HG02852 (cell line): ENCODE data around the gene CLEC4A.
A peak's percentile ranks its signal among the peaks of the same experiment; 100 is the strongest.
"Not testable (repeated sequence)": the region's sequence is repeated elsewhere in the genome, so short reads cannot be mapped to it uniquely, and the experiment has no call there.

Experiments used
- ATAC-seq: cut with Tn5 transposase; IDR thresholded peaks from one replicate; pipeline ENCODE4 v1.9.1; 2021; ENCODE audit warnings: mild to moderate bottlenecking, moderate library complexity; ENCODE audit not compliant: unreplicated experiment

CLEC4A gene

DNA sequence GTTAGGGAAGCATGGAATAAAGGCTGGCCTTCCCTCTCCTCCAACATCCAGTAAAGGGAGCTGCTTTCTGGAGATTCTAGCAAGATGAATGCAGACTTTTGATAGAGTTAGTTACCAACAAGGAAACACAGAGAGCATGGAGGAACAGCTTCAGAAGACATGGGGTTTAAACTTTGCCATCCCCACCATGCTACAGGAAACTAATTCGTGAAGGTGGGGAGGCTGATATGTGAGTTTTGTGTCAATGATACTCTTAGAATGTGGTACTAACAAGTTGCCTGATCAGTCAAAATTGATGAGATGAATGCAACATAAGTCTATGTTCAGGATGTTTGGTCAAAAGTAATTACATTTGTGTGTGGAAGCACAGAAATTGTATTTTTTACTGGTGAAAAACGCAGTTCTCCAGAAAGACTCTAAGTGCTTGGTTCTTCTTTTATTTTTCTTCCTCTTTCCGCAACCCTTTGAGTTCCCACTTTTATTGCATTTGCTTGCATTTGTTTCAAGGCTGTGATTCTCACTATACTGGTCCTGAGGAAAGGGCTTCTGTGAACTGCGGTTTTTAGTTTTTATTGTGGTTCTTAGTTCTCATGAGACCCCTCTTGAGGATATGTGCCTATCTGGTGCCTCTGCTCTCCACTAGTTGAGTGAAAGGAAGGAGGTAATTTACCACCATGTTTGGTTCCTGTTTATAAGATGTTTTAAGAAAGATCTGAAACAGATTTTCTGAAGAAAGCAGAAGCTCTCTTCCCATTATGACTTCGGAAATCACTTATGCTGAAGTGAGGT, at the start of gene CLEC4A:
TSS of gene CLEC4A (plus strand) at position 494 of the 789 bp plus-strand sequence. CDS start at position 756, 262 bp downstream.
- ATAC-seq: no peak

DNA sequence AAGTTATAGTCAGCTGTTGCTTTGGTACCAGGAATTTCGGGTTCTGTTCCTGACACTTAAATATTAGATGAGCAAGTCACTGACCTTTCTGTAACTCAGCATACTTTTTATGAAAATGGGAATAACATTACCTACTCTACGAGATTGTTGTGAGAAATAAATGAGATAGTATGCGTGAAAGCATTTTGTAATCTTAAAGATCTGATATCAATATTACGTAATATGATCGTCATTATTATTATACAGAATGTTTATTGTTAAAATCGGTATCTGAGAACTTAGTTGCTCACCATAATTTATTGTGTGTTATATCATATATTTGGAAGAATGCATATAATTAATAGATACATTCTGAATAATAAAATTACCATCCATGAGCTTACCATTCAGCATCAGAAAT, 47.5 kb upstream of the CLEC4A start:
- no peak for ATAC-seq

DNA sequence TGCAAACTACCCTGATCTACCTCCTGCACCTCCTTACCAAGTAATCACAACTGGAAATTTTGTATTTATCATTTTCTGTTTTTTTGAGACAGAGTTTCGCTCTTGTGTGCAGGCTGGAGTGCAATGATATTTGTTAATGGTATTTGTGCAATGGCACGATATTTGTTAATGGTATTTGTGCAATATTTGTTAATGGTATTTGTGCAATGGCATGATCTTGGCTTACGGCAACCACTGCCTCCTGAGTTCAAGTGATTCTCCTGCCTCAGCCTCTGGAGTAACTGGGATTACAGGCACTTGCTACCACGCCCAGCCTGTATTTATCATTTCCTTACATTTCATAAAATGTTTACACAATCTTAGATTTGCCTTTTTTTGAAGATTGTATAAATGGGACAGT, 47.1 kb upstream of the CLEC4A start:
- no peak for ATAC-seq

DNA sequence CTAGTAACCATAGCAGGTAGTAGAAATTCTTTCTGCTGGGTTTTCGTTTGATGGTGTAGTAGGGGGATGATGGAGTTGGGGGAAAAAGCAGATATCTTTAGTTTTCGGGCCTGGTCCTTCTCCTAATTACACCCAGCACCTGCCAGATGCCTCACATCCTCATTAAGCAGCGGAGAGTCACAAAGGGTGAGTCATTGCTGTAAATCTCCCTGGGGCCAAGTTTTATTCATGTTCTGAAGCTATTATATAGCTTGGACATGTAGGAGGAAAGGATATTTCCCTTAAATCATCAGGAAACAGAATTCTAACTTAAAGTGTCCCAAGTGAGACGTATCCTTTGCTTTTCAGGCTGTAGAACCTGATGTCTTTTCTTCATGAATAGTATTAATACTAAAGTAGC, 46.2 kb upstream of the CLEC4A start:
- no peak for ATAC-seq

DNA sequence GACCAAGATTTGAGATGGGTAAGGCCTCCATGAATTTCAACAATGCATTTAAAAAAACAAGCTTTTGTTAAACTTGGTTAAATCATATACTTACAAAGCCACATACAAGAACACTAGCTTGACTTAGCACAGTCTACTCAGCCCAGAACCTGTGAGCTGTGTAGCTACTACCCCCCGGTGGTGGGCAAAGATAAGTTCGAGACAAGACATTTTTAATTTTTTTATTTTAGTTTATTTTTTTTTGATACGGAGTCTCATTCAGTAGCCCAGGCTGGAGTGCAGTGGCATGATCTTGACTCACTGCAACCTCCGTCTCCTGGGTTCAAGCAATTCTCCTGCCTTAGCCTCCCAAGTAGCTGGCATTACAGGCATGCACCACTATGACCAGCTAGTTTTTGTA, 45.0 kb upstream of the CLEC4A start:
- no peak for ATAC-seq

DNA sequence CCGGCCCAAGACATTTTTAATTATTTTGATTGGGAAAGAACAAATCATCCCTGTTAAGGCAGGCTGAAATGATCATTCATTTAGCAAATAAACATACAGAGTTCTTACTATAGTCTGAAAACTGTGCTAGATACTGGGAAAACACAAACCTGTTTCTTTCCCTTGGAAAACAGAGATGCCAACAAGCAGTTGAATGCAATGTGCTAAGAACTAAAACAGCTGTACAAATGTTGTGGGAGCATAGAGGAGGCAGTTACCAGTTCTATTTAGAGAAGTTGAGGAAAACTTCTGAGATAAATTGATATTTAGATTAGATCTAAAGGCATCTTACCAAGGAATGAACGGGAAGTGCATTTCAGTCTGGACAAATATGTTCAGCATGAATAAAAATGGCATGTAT, 44.5 kb upstream of the CLEC4A start:
- ATAC-seq: no peak

DNA sequence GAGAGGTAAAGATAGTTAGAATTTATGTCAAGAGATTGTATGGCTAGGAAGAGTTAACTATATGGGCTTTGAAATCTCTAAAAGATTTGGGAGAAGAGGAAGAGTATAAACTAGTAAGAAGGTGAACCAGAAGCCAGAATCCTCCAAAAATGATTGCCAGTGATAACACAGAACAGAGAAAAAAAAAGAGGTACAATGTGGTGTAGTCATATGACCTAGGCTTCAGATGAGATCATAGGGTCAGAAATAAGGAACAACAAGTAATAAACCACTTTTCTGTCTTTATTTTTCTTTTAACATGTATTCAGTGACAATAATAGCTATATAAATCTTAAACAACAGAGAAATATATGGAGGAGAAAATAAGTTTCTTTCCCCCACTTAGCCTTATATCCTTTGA, 43.3 kb upstream of the CLEC4A start:
- ATAC-seq: no peak

DNA sequence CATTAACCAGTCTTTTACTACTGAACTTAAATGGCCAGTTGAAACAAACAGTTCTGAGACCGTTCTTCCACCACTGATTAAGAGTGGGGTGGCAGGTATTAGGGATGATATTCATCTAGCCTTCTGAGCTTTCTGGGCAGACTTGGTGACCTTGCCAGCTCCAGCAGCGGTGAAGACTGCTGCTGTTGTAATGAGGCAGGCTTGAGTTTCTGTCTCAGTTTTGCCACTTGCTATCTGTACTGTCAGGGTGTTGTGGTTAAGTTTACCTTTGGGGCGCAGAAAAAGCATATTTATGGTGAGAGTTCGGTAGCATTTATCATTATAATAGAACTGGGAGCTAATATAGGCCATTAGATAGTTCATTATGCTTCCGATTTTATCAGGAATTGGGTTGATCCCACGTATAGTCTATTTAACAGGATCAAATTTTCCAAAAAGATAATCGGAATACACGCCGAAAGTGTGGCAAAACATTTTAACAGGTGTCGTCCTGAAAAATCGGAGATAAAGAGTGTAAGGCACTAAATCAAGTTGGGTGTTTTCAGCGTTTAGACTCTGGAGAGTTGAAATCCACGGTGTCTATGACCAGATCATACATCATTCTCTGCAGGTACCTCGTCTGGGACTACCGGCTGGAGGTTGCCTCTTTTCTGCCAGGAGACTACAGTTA, 42.0 kb upstream of the CLEC4A start:
- ATAC-seq: no peak

DNA sequence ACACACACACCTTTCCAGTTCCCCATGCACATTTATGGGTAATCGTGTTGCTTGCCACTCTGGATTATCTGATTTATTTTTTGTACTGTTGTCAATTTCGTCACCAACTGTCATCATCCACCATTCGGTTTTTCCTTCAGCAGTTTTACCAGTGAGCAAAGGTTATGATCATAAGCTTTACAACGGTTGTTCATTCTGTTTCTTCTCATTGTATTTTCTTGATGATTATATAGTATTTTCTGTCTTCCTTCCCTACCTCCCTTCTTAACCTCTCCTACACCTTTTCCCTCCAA, 40.7 kb upstream of the CLEC4A start:
- ATAC-seq: no peak

DNA sequence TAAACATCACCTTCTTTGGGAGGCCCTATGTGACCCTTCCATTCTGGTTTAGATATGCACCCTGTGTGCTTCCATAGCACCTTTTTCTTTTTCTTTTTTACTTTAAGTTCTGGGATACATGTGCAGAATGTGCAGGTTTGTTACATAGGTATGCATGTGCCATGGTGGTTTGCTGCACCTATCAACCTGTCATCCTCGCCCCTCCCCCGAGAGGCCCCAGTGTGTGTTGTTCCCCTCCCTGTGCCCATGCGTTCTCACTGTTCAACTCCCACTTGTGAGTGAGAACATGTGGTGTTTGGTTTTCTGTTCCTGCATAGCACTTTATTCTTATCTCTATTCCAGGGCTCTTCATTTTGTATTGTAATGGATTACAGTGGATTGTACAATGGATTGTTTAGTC, 39.1 kb upstream of the CLEC4A start:
- ATAC-seq: not testable (repeated sequence)

DNA sequence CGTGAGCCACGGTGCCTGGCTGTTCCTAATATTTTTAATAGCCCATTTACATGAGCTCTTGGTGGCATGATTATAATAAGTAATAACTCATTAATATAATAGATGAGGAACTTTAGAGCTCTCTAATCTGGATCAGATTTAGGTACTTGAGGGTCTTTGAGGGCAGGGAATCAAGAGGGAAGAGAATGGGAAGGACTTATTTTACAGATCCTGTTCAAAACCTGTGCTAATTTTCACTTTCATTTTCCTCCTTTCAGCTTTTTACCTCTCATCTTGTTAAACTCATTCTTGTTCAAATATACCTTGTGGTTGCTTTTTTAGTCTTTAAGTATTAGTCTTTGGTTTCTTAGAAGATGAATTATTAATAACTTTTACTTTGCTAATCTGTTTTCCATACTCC, 35.8 kb upstream of the CLEC4A start:
- no peak for ATAC-seq

DNA sequence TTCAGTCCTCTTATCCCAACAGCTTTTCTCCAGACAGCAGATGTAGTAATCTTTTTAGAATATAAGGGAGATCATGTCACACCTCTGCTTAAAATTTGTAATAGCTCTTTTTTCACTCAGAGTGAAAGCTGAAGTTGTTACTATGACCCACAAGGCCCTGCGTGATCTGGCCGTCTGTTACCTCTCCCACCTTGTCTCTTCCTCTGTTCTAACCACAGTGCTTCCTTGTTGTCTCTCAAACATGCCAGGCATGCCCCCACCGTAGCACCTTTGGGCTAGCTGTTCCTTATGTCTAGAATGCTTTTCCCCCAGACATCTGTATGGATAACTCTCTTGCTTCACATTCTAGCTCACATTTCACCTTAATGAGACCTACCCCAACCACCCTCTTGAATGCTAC, 34.8 kb upstream of the CLEC4A start:
- ATAC-seq: peak; percentile 62

DNA sequence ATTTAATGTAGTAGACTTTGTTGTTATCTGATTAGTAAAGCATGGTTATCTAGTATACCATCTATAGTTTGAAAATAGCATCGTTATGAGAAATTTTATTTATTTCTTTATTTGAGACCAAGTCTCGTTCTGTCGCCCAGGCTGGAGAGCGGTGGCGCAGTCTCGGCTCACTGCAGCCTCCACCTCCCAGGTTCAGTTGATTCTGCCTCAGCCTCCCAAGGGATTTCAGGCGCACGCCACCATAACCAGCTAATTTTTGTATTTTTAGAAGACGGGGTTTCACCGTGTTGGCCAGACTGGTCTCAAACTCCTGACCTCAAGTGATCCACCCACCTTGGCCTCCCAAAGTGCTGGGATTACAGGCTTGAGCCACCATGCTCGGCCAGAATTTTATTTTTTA, 34.1 kb upstream of the CLEC4A start:
- ATAC-seq: not testable (repeated sequence)

DNA sequence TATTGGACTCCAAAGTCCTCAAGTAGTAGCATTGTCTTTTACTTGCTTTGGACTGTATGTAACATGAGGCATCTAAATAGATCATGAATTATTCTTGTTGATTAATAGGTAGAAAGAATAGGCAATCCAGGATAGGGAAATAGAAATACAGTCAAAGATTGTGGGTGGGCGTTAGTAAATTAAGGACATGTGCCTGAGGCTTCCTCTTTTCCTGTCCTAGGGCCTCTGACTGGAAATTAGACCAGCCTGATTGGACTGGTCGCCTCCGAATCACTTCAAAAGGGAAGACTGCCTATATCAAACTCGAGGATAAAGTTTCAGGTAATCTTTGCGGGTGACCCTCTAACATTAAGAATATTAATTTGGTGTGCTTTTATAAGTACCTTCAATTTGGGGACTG, 33.7 kb upstream of the CLEC4A start:
- ATAC-seq: no peak

DNA sequence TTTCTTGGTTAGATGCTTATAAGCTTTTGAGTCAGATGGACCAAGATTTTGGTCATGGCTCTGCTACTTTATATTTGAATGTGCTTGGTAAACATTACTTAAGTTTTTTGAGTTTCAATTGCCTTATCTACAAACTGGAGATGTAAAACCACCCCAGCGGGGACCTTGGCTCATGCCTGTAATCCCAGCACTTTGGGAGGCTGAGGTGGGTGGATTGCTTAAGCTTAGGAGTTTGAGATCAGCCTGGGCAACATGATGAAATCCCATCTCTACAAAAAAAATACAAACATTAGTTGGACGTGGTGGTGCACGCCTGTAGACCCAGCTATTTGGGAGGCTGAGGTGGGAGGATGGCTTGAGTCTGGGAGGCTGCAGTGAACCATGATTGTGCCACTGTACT, 30.1 kb upstream of the CLEC4A start:
- no peak for ATAC-seq

DNA sequence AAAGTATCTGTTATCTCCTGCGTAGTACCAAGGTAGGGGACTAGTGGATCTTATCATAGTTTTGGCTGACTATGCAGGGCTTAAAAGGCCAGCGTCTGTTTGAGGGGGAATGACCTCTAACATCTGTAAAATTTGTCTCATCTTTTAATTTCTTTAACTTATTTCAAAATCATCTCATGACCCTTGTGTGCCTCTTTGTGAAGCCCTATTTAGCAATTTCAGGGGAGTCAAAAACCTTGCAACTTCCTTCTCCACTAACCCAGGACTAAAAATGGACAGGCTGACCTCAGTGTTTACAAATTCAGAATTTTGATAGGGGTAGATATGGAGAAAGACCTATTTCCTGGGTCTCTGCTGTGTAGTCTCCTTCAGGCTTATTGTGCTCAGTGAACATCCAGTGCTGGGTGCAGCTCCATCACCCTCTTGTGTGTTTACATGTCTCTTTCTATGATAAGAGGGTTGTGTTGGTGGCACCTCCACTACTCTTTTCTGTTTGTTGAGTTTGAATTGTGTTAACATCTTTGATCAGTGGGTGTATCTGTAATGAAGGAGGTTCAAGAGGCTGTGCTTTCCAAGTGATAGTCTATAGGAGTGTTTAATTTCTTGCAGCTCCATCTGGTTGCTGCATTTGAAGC, 27.0 kb upstream of the CLEC4A start:
- no peak for ATAC-seq

DNA sequence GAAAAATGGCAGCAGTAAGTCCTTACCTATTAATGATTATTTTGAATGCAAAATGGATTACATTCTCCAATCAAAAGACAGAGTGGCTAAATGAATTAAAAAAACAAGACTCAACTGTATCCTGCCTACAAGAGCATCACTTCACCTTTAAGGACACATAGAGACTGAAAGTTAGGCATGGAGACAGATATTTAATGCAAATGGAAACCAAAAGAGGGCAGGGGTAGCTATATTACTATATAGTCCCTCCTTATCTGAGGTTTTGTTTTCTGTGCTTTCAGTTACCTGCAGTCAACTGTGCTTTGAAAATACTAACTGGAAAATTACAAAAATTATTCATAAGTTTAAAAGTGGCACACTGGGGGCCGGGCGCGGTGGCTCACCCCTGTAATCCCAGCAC, 24.2 kb upstream of the CLEC4A start:
- ATAC-seq: no peak

DNA sequence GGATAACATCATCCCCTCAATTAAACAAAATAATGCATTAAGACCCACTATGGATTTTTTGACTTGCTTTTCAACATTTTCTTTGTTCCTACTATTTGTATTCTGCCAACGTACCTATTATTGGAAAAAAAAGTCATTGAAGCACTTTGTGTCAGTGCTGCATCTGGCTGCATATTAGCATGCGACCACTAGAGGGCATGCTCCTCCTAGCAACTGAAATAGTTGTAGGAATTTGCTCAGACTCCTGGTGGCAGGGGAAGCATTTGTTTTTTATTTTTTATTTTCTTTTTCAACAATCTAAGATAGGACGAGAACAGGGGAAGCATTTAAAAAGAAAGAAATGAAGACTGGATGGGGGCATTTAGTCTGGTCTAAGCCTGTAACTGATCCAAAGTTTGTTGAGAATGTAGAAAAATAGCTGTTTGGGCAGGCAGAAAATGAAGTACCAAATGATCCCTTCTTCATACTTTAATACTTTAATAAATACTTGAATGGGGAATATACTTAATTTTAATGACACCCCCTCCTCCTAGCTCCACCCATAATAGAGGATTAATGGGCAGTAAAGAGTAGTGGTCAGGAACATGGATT, 14.5 kb upstream of the CLEC4A start:
- peak; percentile 51 for ATAC-seq

DNA sequence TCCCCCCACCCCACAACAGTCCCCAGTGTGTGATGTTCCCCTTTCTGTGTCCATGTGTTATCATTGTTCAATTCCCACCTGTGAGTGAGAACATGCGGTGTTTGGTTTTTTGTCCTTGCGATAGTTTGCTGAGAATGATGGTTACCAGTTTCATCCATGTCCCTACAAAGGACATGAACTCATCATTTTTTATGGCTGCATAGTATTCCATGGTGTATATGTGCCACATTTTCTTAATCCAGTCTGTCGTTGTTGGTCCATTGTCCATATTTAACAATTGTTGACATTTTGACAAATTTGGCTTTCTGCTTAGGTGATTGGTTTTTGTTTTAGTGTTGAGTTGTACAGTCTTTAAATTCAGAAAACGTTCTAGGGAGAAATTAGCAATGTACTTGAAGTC, 10.3 kb upstream of the CLEC4A start:
- ATAC-seq: not testable (repeated sequence)

DNA sequence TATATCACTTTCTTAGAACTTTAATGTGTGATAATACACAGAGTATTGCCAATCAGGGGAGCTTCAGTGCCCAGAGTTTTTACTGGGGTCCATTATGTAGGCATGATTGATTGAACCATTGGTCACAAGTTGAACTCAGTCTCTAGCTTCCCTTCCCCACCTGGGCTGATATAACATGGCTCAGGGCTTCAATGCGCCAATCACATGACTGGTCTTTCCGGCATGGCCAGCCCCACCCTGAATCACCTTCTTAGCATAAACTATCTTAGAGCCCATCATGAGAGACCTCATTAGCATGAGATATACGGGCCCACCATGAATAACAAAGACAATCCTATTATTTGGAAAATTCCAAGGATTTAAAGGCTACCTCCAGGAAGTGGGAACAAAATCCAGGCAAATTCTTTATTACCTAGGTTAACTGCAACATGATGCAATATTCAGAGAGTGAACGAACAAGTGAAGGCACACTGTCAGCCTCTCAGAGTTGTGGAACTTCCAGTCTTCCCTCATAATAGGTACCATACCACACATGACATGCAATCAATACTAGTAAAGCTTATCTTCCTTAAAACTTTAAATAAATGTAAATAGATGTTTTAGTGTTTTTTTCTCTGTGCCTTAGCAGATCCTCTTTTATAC, 3.2 kb upstream of the CLEC4A start:
- no peak for ATAC-seq

DNA sequence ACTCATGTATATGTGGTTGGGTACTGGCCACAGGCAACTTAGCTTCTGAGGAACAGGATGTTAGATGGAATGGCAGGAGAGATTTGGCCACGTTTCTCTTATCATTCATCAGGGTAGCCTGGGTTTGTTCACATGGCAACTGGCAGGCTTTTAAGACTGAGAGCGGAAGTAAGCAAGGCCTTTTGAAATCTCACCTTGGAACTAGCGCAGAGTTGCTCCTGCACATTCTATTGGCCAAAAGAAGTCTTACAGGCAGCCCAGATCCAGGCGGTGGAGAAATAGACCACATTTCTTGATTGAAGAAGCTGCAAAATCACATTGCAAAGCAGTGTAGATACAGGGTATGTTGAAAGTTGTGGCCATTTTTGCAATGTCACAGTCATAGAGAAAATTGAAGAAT, 3.7 kb downstream of the CLEC4A start:
- no peak for ATAC-seq
